OCI-LY7 (cell line): Measurements from ENCODE around the gene SOD3.

ENCODE experiments used
- CTCF ChIP-seq: fragments of 200-600 bp; sonication (generic); conservative IDR thresholded peaks from 2 replicates; pipeline ENCODE4 v1.5.1; 2014; ENCODE audit warnings: mild to moderate bottlenecking, antibody characterized with exemption, low read length, moderate library complexity, mixed read lengths
- EZH2phosphoT487 ChIP-seq: fragments of 200-600 bp; sonication (generic); IDR thresholded peaks from 2 replicates; pipeline ENCODE4 v1.6.1; 2018; ENCODE audit warnings: low read depth, borderline replicate concordance, mild to moderate bottlenecking, mixed run types, antibody characterized with exemption, low read length, moderate library complexity, mixed read lengths

GRCh38 chr4:24771241-24771640 is 24.1 kb upstream of the SOD3 start:
- no peak for TF ChIP-seq CTCF
- TF ChIP-seq EZH2phosphoT487, result no peak
